Adrenal gland (tissue), 12 donors: ENCODE data around the gene HNRNPUL1. TPM values are rescaled to one million over a fixed set of nuclear protein-coding genes. Genes with fewer than 3 reads are reported as not detected.

Source experiments
- DNase-seq, 7 donors: peaks; one replicate each; pipeline ENCODE4 v3.0.0-alpha.2; 2019 to 2020
- H3K27ac ChIP-seq, 5 donors: fragments of 200-600 bp; sonication (generic) in 4 of 5; 1 replicate in 3 of 5; 2 replicates in 2 of 5; pipeline versions ENCODE4 v1.5.1 to v1.8.0; 2016 to 2020; ENCODE audit warnings: mild to moderate bottlenecking in 1 of 5
- H3K27me3 ChIP-seq: fragments of 200-600 bp; 2 replicates; pipeline ENCODE4 v1.8.0; 2021
- H3K36me3 ChIP-seq, 2 donors: fragments of 200-600 bp; replicated peaks in 1 of 2; 1 replicate in 1 of 2; 2 replicates in 1 of 2; pipeline versions ENCODE4 v1.5.1 to v1.8.0; 2018 to 2022
- H3K4me1 ChIP-seq, 2 donors: fragments of 200-600 bp; replicated peaks in 1 of 2; 1 replicate in 1 of 2; 2 replicates in 1 of 2; pipeline versions ENCODE4 v1.5.1 to v1.8.0; 2018 to 2021
- H3K4me3 ChIP-seq, 4 donors: fragments of 200-600 bp; sonication (generic) in 3 of 4; one replicate each; pipeline ENCODE4 v1.5.1; 2016 to 2018
- H3K9me3 ChIP-seq, 3 donors: fragments of 200-600 bp; sonication (generic) in 1 of 3; replicated peaks in 1 of 3; 1 replicate in 2 of 3; 2 replicates in 1 of 3; pipeline versions ENCODE4 v1.5.1 to v1.8.0; 2016 to 2021
- CTCF ChIP-seq, 6 experiments: fragments of 450-650 bp in 4 of 6; fragments of 200-600 bp in 2 of 6; sonication (generic) in 1 of 6; IDR thresholded peaks; 1 replicate in 5 of 6; 2 replicates in 1 of 6; pipeline versions ENCODE4 v1.5.1 to v1.8.0; 2016 to 2021; ENCODE audit warnings: antibody characterized with exemption in 6 of 6, mild to moderate bottlenecking in 2 of 6, moderate library complexity in 1 of 6
- POLR2A ChIP-seq, 2 donors: fragments of 450-650 bp; IDR thresholded peaks; one replicate each; pipeline ENCODE4 v1.6.1; 2017; ENCODE audit warnings: antibody characterized with exemption in 2 of 2, mild to moderate bottlenecking in 2 of 2, moderate library complexity in 1 of 2
- WGBS, 4 donors: extraction: QIAGEN DNeasy Blood & Tissue Kit in 2 of 4; methylation state at CpG; one replicate each; pipeline versions ENCODE4 v1.1.5 to v1.1.7; 2013 to 2017; 5-methylcytosine and 5-hydroxymethylcytosine counted together
- intact Hi-C, 2 donors: fragments of 100-400 bp; cut with DNase I; formaldehyde crosslinking; loops; one replicate each; pipeline versions ENCODE4 v1.14.1 to v1.15.0; 2022 to 2023
- polyA plus RNA-seq, 3 donors: library from polyadenylated mRNA; stranded (reverse); fragments of 200-250 nt in 2 of 3; fragments of 350-450 nt in 1 of 3; fragmentation: Illumina TruSeq in 1 of 3; extraction: RNeasy Lipid Tissue Mini Kit (QIAGEN cat#74804) in 1 of 3; gene quantifications; one replicate each; pipeline ENCODE4 v1.2.3, GENCODE V29; 2013 to 2014
- small RNA-seq, 2 donors: library from RNA; depleted of rRNA; stranded (forward); fragments of <200 nt; gene quantifications; one replicate each; pipeline ENCODE3, GENCODE V24; 2016
- total RNA-seq, 9 donors: library from RNA; depleted of rRNA in 4 of 9; stranded (reverse); fragments of >200 nt in 4 of 9; fragments of 120-200 nt in 1 of 9; fragmentation: NEBNext Ultra II Directional in 1 of 9; extraction: Animal tissue kit (Norgen Biotek cat#: 25700) in 1 of 9; gene quantifications; one replicate each; pipeline versions ENCODE4 v1.1.0 to v1.2.4, GENCODE V29; 2013 to 2023
- donor health status: healthy with polysubstance abuse.
- donor health status: Bipolar disorder and iron deficiency.
- donor health status: DM: yes; HTN: yes; CAD: no.
- donor health status: DM: no; HTN: no; CAD: no.
- donor health status: DM: no; HTN: no; CAD: no.
- donor health status: DM: yes; HTN: yes; CAD: no.

Gene HNRNPUL1
- total and polyA plus RNA-seq, 12 donors, result 55.8 to 175 (median 142) TPM

GRCh38 chr19:41354343-41354953 is 90.3 kb downstream of the HNRNPUL1 start:
- WGBS, 4 donors, result 86 to 93% (median 91%) methylated on average over 11 to 23 of the region's 23 CpGs
- DNase-seq, result peak in 2 of 7 donors; percentile 18 to 47

DNA sequence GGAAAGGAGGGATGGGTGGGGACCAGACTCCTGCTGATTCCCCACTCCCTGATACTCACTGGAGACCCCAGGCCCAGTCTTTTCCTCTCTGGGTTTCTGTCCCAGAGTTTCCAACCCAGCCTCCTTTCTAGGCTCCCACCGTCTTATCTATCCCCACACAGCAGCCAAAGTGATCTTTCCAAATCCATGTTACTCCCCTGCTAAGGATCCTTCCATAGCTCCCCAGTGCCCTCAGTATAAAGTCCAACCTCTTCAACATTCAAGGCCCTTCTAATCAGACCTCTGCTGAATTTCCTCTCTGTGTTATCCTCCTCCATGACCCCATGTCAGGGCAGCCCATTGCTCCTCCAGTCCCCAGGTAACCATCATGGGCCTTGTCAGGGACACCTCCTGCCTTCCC is 90.9 kb downstream of the HNRNPUL1 start:
- Histone ChIP-seq H3K9me3 (no peaks in the 10 kb centered on the region), H3K4me3 (no peak overlapping the region), H3K4me1 (peaks cover 17 to 29% of the 10 kb centered on the region in 2 donors), H3K27ac (no peak overlapping the region), H3K36me3 (no peaks in the 10 kb centered on the region), H3K27me3 (no peaks in the 10 kb centered on the region)
- WGBS, 4 donors, result 79 to 100% (median 96%) methylated on average over 1 of the region's 1 CpG
- intact Hi-C loops, result no loop called here
- no peak for DNase-seq
- TF ChIP-seq CTCF (IDR thresholded peaks at IDR 0.05) (no peak), POLR2A (IDR thresholded peaks at IDR 0.05) (no peak)

More at GRCh38 chr19:41354343-41354953, 90.3 kb downstream of the HNRNPUL1 start:
- Histone ChIP-seq H3K27ac (peak overlapping the region in 1 of 5 donors; percentile 26), H3K4me1 (peaks cover 17 to 29% of the 10 kb centered on the region in 2 donors), H3K27me3 (no peaks in the 10 kb centered on the region), H3K9me3 (no peaks in the 10 kb centered on the region), H3K4me3 (peak overlapping the region in 1 of 4 donors; percentile 74), H3K36me3 (no peaks in the 10 kb centered on the region)
- TF ChIP-seq POLR2A (IDR thresholded peaks at IDR 0.05), result no peak
- peak in 1 of 6 experiments; percentile 18 for TF ChIP-seq CTCF (IDR thresholded peaks at IDR 0.05)
- intact Hi-C loops, result no loop called here

DNA sequence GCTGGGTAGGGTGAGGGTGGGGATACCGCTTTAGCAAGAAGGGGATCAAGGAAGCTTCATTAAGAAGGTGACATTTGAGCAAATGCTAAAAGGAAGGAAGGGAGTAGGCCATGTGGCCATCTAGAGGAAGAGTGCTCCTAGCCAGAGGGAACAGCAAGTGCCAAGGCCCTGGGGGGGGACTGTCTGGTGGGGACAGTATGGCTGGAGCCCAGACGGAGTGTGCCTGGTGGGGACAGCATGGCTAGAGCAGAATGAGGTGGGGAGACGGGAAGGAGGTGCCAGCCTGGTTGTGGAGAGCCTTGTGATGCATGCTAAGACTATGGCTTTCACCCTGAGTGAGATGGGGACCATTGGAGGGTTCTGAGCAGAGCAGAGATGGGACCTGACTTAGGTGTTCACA is 91.6 kb downstream of the HNRNPUL1 start:
- WGBS, 4 donors, result 72 to 92% (median 79%) methylated on average over 3 of the region's 3 CpGs
- no peak for DNase-seq
- no peaks in the 10 kb centered on the region for H3K27me3 ChIP-seq
- no peak overlapping the region for H3K4me3 ChIP-seq
- peaks cover 17 to 23% of the 10 kb centered on the region in 2 donors for H3K4me1 ChIP-seq
- H3K27ac ChIP-seq, result no peak overlapping the region
- intact Hi-C loops, result no loop called here
- H3K36me3 ChIP-seq, result no peaks in the 10 kb centered on the region
- TF ChIP-seq CTCF (IDR thresholded peaks at IDR 0.05), result no peak
- TF ChIP-seq POLR2A (IDR thresholded peaks at IDR 0.05), result no peak
- no peaks in the 10 kb centered on the region for H3K9me3 ChIP-seq

- no peak for DNase-seq
- TF ChIP-seq POLR2A (IDR thresholded peaks at IDR 0.05), result no peak
- no peak for TF ChIP-seq CTCF (IDR thresholded peaks at IDR 0.05)
- intact Hi-C loops, result no loop called here
- no peak overlapping the region for H3K4me3 ChIP-seq
- no peak overlapping the region for H3K27ac ChIP-seq
- peaks cover 10 to 11% of the 10 kb centered on the region in 2 donors for H3K4me1 ChIP-seq
- H3K36me3 ChIP-seq, result no peaks in the 10 kb centered on the region
- H3K9me3 ChIP-seq, result no peaks in the 10 kb centered on the region
- H3K27me3 ChIP-seq, result no peaks in the 10 kb centered on the region
- 78 to 82% (median 80%) methylated on average over 10 to 11 of the region's 11 CpGs for WGBS, 4 donors
These were observed 93.0 kb downstream of the HNRNPUL1 start for GRCh38 chr19:41356984-41357739.

Small RNAs within 50 kb of the gene (small RNA-seq; reads per million reads assigned to genes)
- gene RN7SL34P, result 0 to 0.12 reads per million in 2 donors

Other genes with a start within 250 kb of the HNRNPUL1 start
- not detected for gene CYP2A13, start 175.9 kb upstream of the HNRNPUL1 start, total RNA-seq
- gene CYP2A13, start 175.9 kb upstream of the HNRNPUL1 start, polyA plus RNA-seq, result not detected
- not detected for gene CYP2F1, start 149.9 kb upstream of the HNRNPUL1 start, total RNA-seq
- not detected for gene CYP2F1, start 149.9 kb upstream of the HNRNPUL1 start, polyA plus RNA-seq
- 1 to 10 TPM in 8 of 9 donors, under 1 TPM in 1; 0.06 to 4.7 (median 2.2) TPM for gene CYP2S1, start 71.2 kb upstream of the HNRNPUL1 start, total RNA-seq
- 1 to 10 TPM in 2 of 3 donors, under 1 TPM in 1; 0.84 to 1.2 (median 1.2) TPM for gene CYP2S1, start 71.2 kb upstream of the HNRNPUL1 start, polyA plus RNA-seq
- gene AXL, start 45.1 kb upstream of the HNRNPUL1 start, total RNA-seq, result 100 to 1,000 TPM in 1 of 9 donors, 10 to 100 TPM in 8; 34.3 to 105 (median 61.3) TPM
- gene AXL, start 45.1 kb upstream of the HNRNPUL1 start, polyA plus RNA-seq, result 10 to 100 TPM; 12.0 to 18.1 (median 16.8) TPM
- 10 to 100 TPM in 7 of 9 donors, 1 to 10 TPM in 2; 8.2 to 25.6 (median 18.9) TPM for gene CCDC97, start 45.8 kb downstream of the HNRNPUL1 start, total RNA-seq
- gene CCDC97, start 45.8 kb downstream of the HNRNPUL1 start, polyA plus RNA-seq, result 10 to 100 TPM in 1 of 3 donors, 1 to 10 TPM in 2; 9.4 to 17.4 (median 10.0) TPM
- 10 to 100 TPM in 8 of 9 donors, 1 to 10 TPM in 1; 1.6 to 75.9 (median 38.2) TPM for gene TGFB1, start 89.5 kb downstream of the HNRNPUL1 start, total RNA-seq
- 10 to 100 TPM in 2 of 3 donors, 1 to 10 TPM in 1; 8.7 to 37.9 (median 17.1) TPM for gene TGFB1, start 89.5 kb downstream of the HNRNPUL1 start, polyA plus RNA-seq
- 10 to 100 TPM in 5 of 9 donors, 1 to 10 TPM in 4; 6.4 to 16.8 (median 12.1) TPM for gene B9D2, start 99.8 kb downstream of the HNRNPUL1 start, total RNA-seq
- gene B9D2, start 99.8 kb downstream of the HNRNPUL1 start, polyA plus RNA-seq, result 10 to 100 TPM in 1 of 3 donors, 1 to 10 TPM in 2; 2.7 to 14.4 (median 8.9) TPM
- 10 to 100 TPM in 2 of 9 donors, 1 to 10 TPM in 7; 2.0 to 13.5 (median 9.4) TPM for gene TMEM91, start 112.2 kb downstream of the HNRNPUL1 start, total RNA-seq
- gene TMEM91, start 112.2 kb downstream of the HNRNPUL1 start, polyA plus RNA-seq, result 10 to 100 TPM in 2 of 3 donors, 1 to 10 TPM in 1; 1.9 to 88.6 (median 30.6) TPM
- gene EXOSC5, start 133.0 kb downstream of the HNRNPUL1 start, total RNA-seq, result 10 to 100 TPM; 12.2 to 73.7 (median 28.5) TPM
- gene EXOSC5, start 133.0 kb downstream of the HNRNPUL1 start, polyA plus RNA-seq, result 10 to 100 TPM in 2 of 3 donors, 1 to 10 TPM in 1; 4.2 to 38.7 (median 18.4) TPM
- gene BCKDHA, start 133.4 kb downstream of the HNRNPUL1 start, total RNA-seq, result 100 to 1,000 TPM in 6 of 9 donors, 10 to 100 TPM in 3; 51.8 to 294 (median 114) TPM
- gene BCKDHA, start 133.4 kb downstream of the HNRNPUL1 start, polyA plus RNA-seq, result 10 to 100 TPM; 17.6 to 44.3 (median 30.4) TPM
- 1 to 10 TPM in 7 of 9 donors, under 1 TPM in 2; 0.30 to 6.5 (median 2.0) TPM for gene B3GNT8, start 163.0 kb downstream of the HNRNPUL1 start, total RNA-seq
- gene B3GNT8, start 163.0 kb downstream of the HNRNPUL1 start, polyA plus RNA-seq, result 1 to 10 TPM in 2 of 3 donors, under 1 TPM in 1; 0.15 to 3.5 (median 1.2) TPM
- 10 to 100 TPM; 35.5 to 60.9 (median 46.5) TPM for gene DMAC2, start 175.5 kb downstream of the HNRNPUL1 start, total RNA-seq
- 10 to 100 TPM; 30.7 to 50.1 (median 45.3) TPM for gene DMAC2, start 175.5 kb downstream of the HNRNPUL1 start, polyA plus RNA-seq
- not detected for gene ERICH4, start 178.8 kb downstream of the HNRNPUL1 start, total RNA-seq
- under 1 TPM in 1 of 3 donors, not detected in 2; 0.10 TPM for gene ERICH4, start 178.8 kb downstream of the HNRNPUL1 start, polyA plus RNA-seq